NT2/D1 (cell line): ENCODE data around the gene CTNNAL1.

Experiments used
- DNase-seq: peaks from one replicate; pipeline ENCODE4 v3.0.0-alpha.2; 2011; ENCODE audit warnings: low read depth, low spot score
- H3K27me3 ChIP-seq: 2 replicates; pipeline ENCODE4 v1.6.0; 2011; ENCODE audit warnings: mild to moderate bottlenecking; ENCODE audit not compliant: insufficient read length, insufficient read depth
- H3K36me3 ChIP-seq: 2 replicates; pipeline ENCODE4 v1.6.1; 2011; ENCODE audit warnings: mild to moderate bottlenecking, low read length, mixed read lengths; ENCODE audit not compliant: insufficient read depth, insufficient read length
- H3K4me1 ChIP-seq: 2 replicates; pipeline ENCODE4 v1.5.1; 2011; ENCODE audit not compliant: insufficient read depth, insufficient read length
- H3K4me3 ChIP-seq: 2 replicates; pipeline ENCODE4 v1.5.1; 2011; ENCODE audit warnings: low read depth; ENCODE audit not compliant: insufficient read length
- H3K9ac ChIP-seq: 2 replicates; pipeline ENCODE4 v1.6.0; 2011; ENCODE audit warnings: low read depth; ENCODE audit not compliant: insufficient read length
- H3K9me3 ChIP-seq: 2 replicates; pipeline ENCODE4 v1.5.1; 2011; ENCODE audit warnings: mild to moderate bottlenecking, low read length; ENCODE audit not compliant: insufficient read depth
- SUZ12 ChIP-seq: IDR thresholded peaks from 2 replicates; pipeline ENCODE4 v1.6.1; 2011; ENCODE audit not compliant: insufficient read length, insufficient read depth; ENCODE audit errors: extremely low read depth
- YY1 ChIP-seq: IDR thresholded peaks from 2 replicates; pipeline ENCODE4 v1.6.1; 2011; ENCODE audit not compliant: insufficient read length, insufficient read depth
- ZNF274 ChIP-seq: IDR thresholded peaks from 2 replicates; pipeline ENCODE4 v1.6.1; 2011; ENCODE audit warnings: mild to moderate bottlenecking, low read depth, low read length

The CTNNAL1 gene

GRCh38 chr9:108950168-108950567 is 63.1 kb downstream of the CTNNAL1 start:
- Histone ChIP-seq H3K4me1 (no peaks in the 10 kb centered on the region), H3K9ac (no peak overlapping the region), H3K4me3 (no peak overlapping the region), H3K36me3 (peaks cover 46% of the 10 kb centered on the region), H3K27me3 (no peaks in the 10 kb centered on the region), H3K9me3 (no peaks in the 10 kb centered on the region)
- DNase-seq, result no peak
- TF ChIP-seq YY1, result no peak
- no peak for TF ChIP-seq ZNF274
- TF ChIP-seq SUZ12, result no peak

- no peak for TF ChIP-seq SUZ12
- no peak for TF ChIP-seq ZNF274
- no peak for TF ChIP-seq YY1
- Histone ChIP-seq H3K9me3 (no peaks in the 10 kb centered on the region), H3K9ac (no peak overlapping the region), H3K4me1 (no peaks in the 10 kb centered on the region), H3K4me3 (no peak overlapping the region), H3K36me3 (peaks cover 74% of the 10 kb centered on the region), H3K27me3 (no peaks in the 10 kb centered on the region)
- DNase-seq, result no peak
Observed at GRCh38 chr9:108939975-108940374, 73.3 kb downstream of the CTNNAL1 start.

- TF ChIP-seq SUZ12, result no peak
- no peak for TF ChIP-seq YY1
- TF ChIP-seq ZNF274, result no peak
- Histone ChIP-seq H3K9me3 (no peaks in the 10 kb centered on the region), H3K4me1 (peaks cover under 1% of the 10 kb centered on the region), H3K27me3 (no peaks in the 10 kb centered on the region), H3K4me3 (no peak overlapping the region), H3K36me3 (peaks cover 58% of the 10 kb centered on the region), H3K9ac (no peak overlapping the region)
- no peak for DNase-seq
Observed at GRCh38 chr9:108937561-108938305, 75.6 kb downstream of the CTNNAL1 start.

- Histone ChIP-seq H3K36me3 (peaks cover 38% of the 10 kb centered on the region), H3K4me3 (peak within 1 kb of the TSS; percentile 99), H3K27me3 (no peaks in the 10 kb centered on the region), H3K9me3 (no peaks in the 10 kb centered on the region), H3K9ac (peak within 1 kb of the TSS; percentile 90), H3K4me1 (peaks cover 2% of the 10 kb centered on the region)
- TF ChIP-seq SUZ12 (no peak), YY1 (no peak), ZNF274 (no peak)
- DNase-seq, result peak; percentile 66
Observed at GRCh38 chr9:108934323-108934893, 78.9 kb downstream of the CTNNAL1 start, which contains the start of gene ABITRAM. Gene ABITRAM (plus strand): TSS chr9:108934400. CDS start chr9:108934487, 87 bp downstream.

- TF ChIP-seq ZNF274 (no peak), YY1 (no peak), SUZ12 (no peak)
- Histone ChIP-seq H3K27me3 (no peaks in the 10 kb centered on the region), H3K4me3 (peak within 1 kb of the TSS; percentile 99), H3K4me1 (peaks cover 2% of the 10 kb centered on the region), H3K9me3 (no peaks in the 10 kb centered on the region), H3K36me3 (peaks cover 38% of the 10 kb centered on the region), H3K9ac (peak within 1 kb of the TSS; percentile 90)
- DNase-seq, result peak; percentile 92
Observed at GRCh38 chr9:108933718-108934322, 79.5 kb downstream of the CTNNAL1 start, which contains the start of gene ELP1. Gene ELP1 (minus strand): TSS chr9:108934124. CDS start chr9:108931146, 2,978 bp downstream.

- no peaks in the 10 kb centered on the region for H3K27me3 ChIP-seq
- peak; percentile 25 for DNase-seq
Observed at GRCh38 chr9:108933231-108933717, 80.0 kb downstream of the CTNNAL1 start.

More at GRCh38 chr9:108933231-108933717, 80.0 kb downstream of the CTNNAL1 start:
- peak overlapping the region; percentile 90 for H3K9ac ChIP-seq
- peaks cover 39% of the 10 kb centered on the region for H3K36me3 ChIP-seq
- H3K4me3 ChIP-seq, result peak overlapping the region; percentile 99
- H3K9me3 ChIP-seq, result no peaks in the 10 kb centered on the region
- no peak for TF ChIP-seq SUZ12
- TF ChIP-seq YY1, result no peak
- TF ChIP-seq ZNF274, result no peak
- peaks cover 2% of the 10 kb centered on the region for H3K4me1 ChIP-seq
